ENCODE data around the gene PDGFA.

Gene PDGFA

GRCh38 chr7:457814-458510 is 61.7 kb downstream of the PDGFA start:
- no peak overlapping the region for H3K9ac ChIP-seq (ENCODE audit: low read length)
- H3K9me3 ChIP-seq (ENCODE audit: control insufficient read depth, low read length), result no peaks in the 10 kb centered on the region
- no peaks in the 10 kb centered on the region for H3K36me3 ChIP-seq (ENCODE audit: control insufficient read depth, insufficient read depth, low read length)
- H3K4me3 ChIP-seq (ENCODE audit: low read length), result no peak overlapping the region
- peaks cover 3% of the 10 kb centered on the region for H3K4me1 ChIP-seq (ENCODE audit: control insufficient read depth, insufficient read depth, low read length)
- H3K27me3 ChIP-seq (ENCODE audit: control insufficient read depth, insufficient read depth, low read length), result peaks cover 17% of the 10 kb centered on the region

GRCh38 chr7:455110-455928 is 64.3 kb downstream of the PDGFA start:
- Histone ChIP-seq H3K9me3 (ENCODE audit: control insufficient read depth, low read length) (no peaks in the 10 kb centered on the region), H3K4me3 (ENCODE audit: low read length) (no peak overlapping the region), H3K27me3 (ENCODE audit: control insufficient read depth, insufficient read depth, low read length) (peaks cover 36% of the 10 kb centered on the region), H3K9ac (ENCODE audit: low read length) (no peak overlapping the region), H3K4me1 (ENCODE audit: control insufficient read depth, insufficient read depth, low read length) (peaks cover 3% of the 10 kb centered on the region), H3K36me3 (ENCODE audit: control insufficient read depth, insufficient read depth, low read length) (no peaks in the 10 kb centered on the region)

GRCh38 chr7:454356-455109 is 65.1 kb downstream of the PDGFA start:
- Histone ChIP-seq H3K9me3 (ENCODE audit: control insufficient read depth, low read length) (no peaks in the 10 kb centered on the region), H3K4me1 (ENCODE audit: control insufficient read depth, insufficient read depth, low read length) (peaks cover 3% of the 10 kb centered on the region), H3K4me3 (ENCODE audit: low read length) (no peak overlapping the region), H3K27me3 (ENCODE audit: control insufficient read depth, insufficient read depth, low read length) (peaks cover 33% of the 10 kb centered on the region), H3K36me3 (ENCODE audit: control insufficient read depth, insufficient read depth, low read length) (no peaks in the 10 kb centered on the region), H3K9ac (ENCODE audit: low read length) (no peak overlapping the region)

GRCh38 chr7:453597-454306 is 65.9 kb downstream of the PDGFA start:
- H3K27me3 ChIP-seq (ENCODE audit: control insufficient read depth, insufficient read depth, low read length), result peaks cover 33% of the 10 kb centered on the region
- H3K4me3 ChIP-seq (ENCODE audit: low read length), result no peak overlapping the region
- H3K36me3 ChIP-seq (ENCODE audit: control insufficient read depth, insufficient read depth, low read length), result no peaks in the 10 kb centered on the region
- H3K4me1 ChIP-seq (ENCODE audit: control insufficient read depth, insufficient read depth, low read length), result peaks cover 3% of the 10 kb centered on the region
- no peaks in the 10 kb centered on the region for H3K9me3 ChIP-seq (ENCODE audit: control insufficient read depth, low read length)
- no peak overlapping the region for H3K9ac ChIP-seq (ENCODE audit: low read length)

- no peaks in the 10 kb centered on the region for H3K36me3 ChIP-seq (ENCODE audit: control insufficient read depth, insufficient read depth, low read length)
- H3K9me3 ChIP-seq (ENCODE audit: control insufficient read depth, low read length), result no peaks in the 10 kb centered on the region
- no peak overlapping the region for H3K4me3 ChIP-seq (ENCODE audit: low read length)
- H3K4me1 ChIP-seq (ENCODE audit: control insufficient read depth, insufficient read depth, low read length), result peaks cover 3% of the 10 kb centered on the region
- H3K27me3 ChIP-seq (ENCODE audit: control insufficient read depth, insufficient read depth, low read length), result peaks cover 33% of the 10 kb centered on the region
- H3K9ac ChIP-seq (ENCODE audit: low read length), result no peak overlapping the region
These were observed 66.7 kb downstream of the PDGFA start for GRCh38 chr7:452791-453455.

GRCh38 chr7:452226-452751 is 67.4 kb downstream of the PDGFA start:
- H3K9ac ChIP-seq (ENCODE audit: low read length), result no peak overlapping the region
- H3K4me1 ChIP-seq (ENCODE audit: control insufficient read depth, insufficient read depth, low read length), result peaks cover 3% of the 10 kb centered on the region
- no peaks in the 10 kb centered on the region for H3K9me3 ChIP-seq (ENCODE audit: control insufficient read depth, low read length)
- H3K27me3 ChIP-seq (ENCODE audit: control insufficient read depth, insufficient read depth, low read length), result peaks cover 33% of the 10 kb centered on the region
- H3K4me3 ChIP-seq (ENCODE audit: low read length), result no peak overlapping the region
- no peaks in the 10 kb centered on the region for H3K36me3 ChIP-seq (ENCODE audit: control insufficient read depth, insufficient read depth, low read length)

GRCh38 chr7:451255-452225 is 68.1 kb downstream of the PDGFA start:
- Histone ChIP-seq H3K36me3 (ENCODE audit: control insufficient read depth, insufficient read depth, low read length) (no peaks in the 10 kb centered on the region), H3K4me3 (ENCODE audit: low read length) (no peak overlapping the region), H3K9me3 (ENCODE audit: control insufficient read depth, low read length) (no peaks in the 10 kb centered on the region), H3K27me3 (ENCODE audit: control insufficient read depth, insufficient read depth, low read length) (peaks cover 33% of the 10 kb centered on the region), H3K9ac (ENCODE audit: low read length) (no peak overlapping the region), H3K4me1 (ENCODE audit: control insufficient read depth, insufficient read depth, low read length) (peaks cover 3% of the 10 kb centered on the region)

GRCh38 chr7:450741-451140 is 68.9 kb downstream of the PDGFA start:
- H3K4me1 ChIP-seq (ENCODE audit: control insufficient read depth, insufficient read depth, low read length), result peaks cover 3% of the 10 kb centered on the region

GRCh38 chr7:450036-450435 is 69.6 kb downstream of the PDGFA start:
- H3K36me3 ChIP-seq (ENCODE audit: control insufficient read depth, insufficient read depth, low read length), result no peaks in the 10 kb centered on the region
- no peak overlapping the region for H3K4me3 ChIP-seq (ENCODE audit: low read length)
- H3K27me3 ChIP-seq (ENCODE audit: control insufficient read depth, insufficient read depth, low read length), result peaks cover 33% of the 10 kb centered on the region
- H3K9ac ChIP-seq (ENCODE audit: low read length), result no peak overlapping the region
- H3K4me1 ChIP-seq (ENCODE audit: control insufficient read depth, insufficient read depth, low read length), result no peaks in the 10 kb centered on the region
- no peaks in the 10 kb centered on the region for H3K9me3 ChIP-seq (ENCODE audit: control insufficient read depth, low read length)

More at GRCh38 chr7:450741-451140, 68.9 kb downstream of the PDGFA start:
- Histone ChIP-seq H3K4me3 (ENCODE audit: low read length) (no peak overlapping the region), H3K36me3 (ENCODE audit: control insufficient read depth, insufficient read depth, low read length) (no peaks in the 10 kb centered on the region), H3K9ac (ENCODE audit: low read length) (no peak overlapping the region), H3K27me3 (ENCODE audit: control insufficient read depth, insufficient read depth, low read length) (peaks cover 33% of the 10 kb centered on the region), H3K9me3 (ENCODE audit: control insufficient read depth, low read length) (no peaks in the 10 kb centered on the region)

- peaks cover 31% of the 10 kb centered on the region for H3K27me3 ChIP-seq (ENCODE audit: control insufficient read depth, insufficient read depth, low read length)
- H3K4me1 ChIP-seq (ENCODE audit: control insufficient read depth, insufficient read depth, low read length), result no peaks in the 10 kb centered on the region
- H3K9ac ChIP-seq (ENCODE audit: low read length), result no peak overlapping the region
- no peaks in the 10 kb centered on the region for H3K9me3 ChIP-seq (ENCODE audit: control insufficient read depth, low read length)
- no peaks in the 10 kb centered on the region for H3K36me3 ChIP-seq (ENCODE audit: control insufficient read depth, insufficient read depth, low read length)
- no peak overlapping the region for H3K4me3 ChIP-seq (ENCODE audit: low read length)
These were observed 70.2 kb downstream of the PDGFA start for GRCh38 chr7:449324-450019.

Data from mucosa of stomach (tissue), 1 donor.